HEK293T (cell line): ENCODE results near the gene DARS1.

Experiments
- FOXA1 ChIP-seq: fragments of 450-650 bp; IDR thresholded peaks from 2 replicates; pipeline ENCODE4 v1.6.1; 2016; ENCODE audit warnings: mild to moderate bottlenecking
- FOXK2 ChIP-seq: fragments of 450-650 bp; IDR thresholded peaks from 2 replicates; pipeline ENCODE4 v1.6.1; 2016; ENCODE audit warnings: mild to moderate bottlenecking
- HDGF ChIP-seq: fragments of 450-650 bp; IDR thresholded peaks from 2 replicates; pipeline ENCODE4 v1.6.1; 2017; ENCODE audit warnings: antibody characterized with exemption, borderline replicate concordance
- NFRKB ChIP-seq: fragments of 450-650 bp; IDR thresholded peaks from 2 replicates; pipeline ENCODE4 v1.6.1; 2016; ENCODE audit warnings: mild to moderate bottlenecking, moderate library complexity
- PKNOX1 ChIP-seq: fragments of 450-650 bp; IDR thresholded peaks from 2 replicates; pipeline ENCODE4 v1.6.1; 2016
- SP1 ChIP-seq: fragments of 450-650 bp; IDR thresholded peaks from 2 replicates; pipeline ENCODE4 v1.6.1; 2017
- SUZ12 ChIP-seq: fragments of 450-650 bp; IDR thresholded peaks from 2 replicates; pipeline ENCODE4 v1.6.1; 2016; ENCODE audit warnings: mild to moderate bottlenecking
- TARDBP ChIP-seq: fragments of 450-650 bp; IDR thresholded peaks from 2 replicates; pipeline ENCODE4 v1.6.1; 2016

GRCh38 chr2:135916207-135916606 lies 69.2 kb downstream of the DARS1 start:
- TF ChIP-seq SP1 (no peak), TARDBP (no peak), FOXA1 (no peak), HDGF (no peak), FOXK2 (no peak), PKNOX1 (no peak), SUZ12 (no peak), NFRKB (no peak)
